B cell (primary cell): ENCODE data around the gene ZNF622. TPM values are rescaled to one million over a fixed set of nuclear protein-coding genes. Genes with fewer than 3 reads are reported as not detected.

Experiments
- ATAC-seq: fragments of 200-7000 bp; cut with Tn5 transposase; one replicate; pipeline ENCODE4 v1.10.0; 2021; ENCODE audit warnings: low read depth, mild to moderate bottlenecking, moderate number of reproducible peaks, moderate library complexity
- CTCF ChIA-PET: fragments of 350-600 bp; sonication (Branson Sonifier 250); formaldehyde crosslinking; loops from one replicate; lab custom pipeline; 2021; ENCODE audit warnings: antibody characterized with exemption, inconsistent platforms; lab: Charles Lee
- POLR2A ChIA-PET: fragments of 350-600 bp; sonication (Branson Sonifier 250); formaldehyde crosslinking; loops from one replicate; lab custom pipeline; 2021; ENCODE audit warnings: antibody characterized with exemption; lab: Charles Lee
- DNase-seq: peaks from one replicate; pipeline ENCODE4 v3.0.0; 2013
- H2AFZ ChIP-seq: 2 replicates; pipeline ENCODE4 v1.6.1; 2012; ENCODE audit warnings: mild to moderate bottlenecking, low read depth, low read length; ENCODE audit not compliant: insufficient read depth, poor library complexity, severe bottlenecking
- H3K27ac ChIP-seq, 2 donors: 1 replicate in 1 of 2; 2 replicates in 1 of 2; pipeline ENCODE4 v1.5.1; 2012 to 2013; ENCODE audit warnings: low read length in 2 of 2, mild to moderate bottlenecking in 2 of 2, moderate library complexity in 1 of 2
- H3K27me3 ChIP-seq, 4 experiments: fragments of 200-600 bp in 1 of 4; sonication (generic) in 1 of 4; replicated peaks in 1 of 4; 1 replicate in 2 of 4; 2 replicates in 2 of 4; pipeline versions ENCODE4 v1.6.1 to v1.7.0; 2013 to 2016; ENCODE audit warnings: low read length in 3 of 4, mild to moderate bottlenecking in 2 of 4, mixed read lengths in 1 of 4, moderate library complexity in 1 of 4; ENCODE audit not compliant: insufficient read depth in 4 of 4, control insufficient read depth in 3 of 4; ENCODE audit errors: control extremely low read depth in 1 of 4
- H3K36me3 ChIP-seq, 2 experiments: replicated peaks in 1 of 2; 1 replicate in 1 of 2; 2 replicates in 1 of 2; pipeline versions ENCODE4 v1.6.1 to v1.7.1; 2013; ENCODE audit warnings: low read length in 1 of 2; ENCODE audit not compliant: insufficient read depth in 2 of 2, control insufficient read depth in 1 of 2; ENCODE audit errors: control extremely low read depth in 1 of 2, extremely low read depth in 1 of 2
- H3K4me1 ChIP-seq, 2 donors: fragments of 200-600 bp in 1 of 2; sonication (generic) in 1 of 2; 1 replicate in 1 of 2; 2 replicates in 1 of 2; pipeline versions ENCODE4 v1.5.1 to v1.6.1; 2013 to 2017; ENCODE audit warnings: low read length in 2 of 2; ENCODE audit not compliant: control insufficient read depth in 2 of 2, insufficient read depth in 2 of 2
- H3K4me2 ChIP-seq: replicated peaks from 2 replicates; pipeline ENCODE3; 2012; ENCODE audit warnings: mild to moderate bottlenecking, low read depth, low read length; ENCODE audit not compliant: poor library complexity, severe bottlenecking
- H3K4me3 ChIP-seq, 5 experiments: fragments of 200-600 bp in 1 of 5; sonication (generic) in 1 of 5; 1 replicate in 3 of 5; 2 replicates in 2 of 5; pipeline versions ENCODE4 v1.5.1 to v1.7.0; 2011 to 2016; ENCODE audit warnings: low read length in 4 of 5, mild to moderate bottlenecking in 4 of 5, low read depth in 2 of 5, control low read depth in 1 of 5, moderate library complexity in 1 of 5; ENCODE audit not compliant: insufficient read depth in 1 of 5; ENCODE audit errors: control extremely low read depth in 1 of 5, extremely low read depth in 1 of 5
- H3K79me2 ChIP-seq: fragments of 200-600 bp; sonication (generic); one replicate; pipeline ENCODE4 v1.6.0; 2016; ENCODE audit warnings: low read length; ENCODE audit not compliant: control insufficient read depth, insufficient read depth
- H3K9ac ChIP-seq: fragments of 200-600 bp; sonication (generic); 2 replicates; pipeline ENCODE4 v1.6.1; 2017; ENCODE audit warnings: mild to moderate bottlenecking, low read length, moderate library complexity
- H3K9me3 ChIP-seq, 3 donors: one replicate each; pipeline versions ENCODE4 v1.6.1 to v1.7.1; 2013; ENCODE audit warnings: low read length in 2 of 3; ENCODE audit not compliant: control insufficient read depth in 2 of 3, insufficient read depth in 1 of 3; ENCODE audit errors: control extremely low read depth in 1 of 3
- H4K20me1 ChIP-seq: 2 replicates; pipeline ENCODE4 v1.6.0; 2012; ENCODE audit warnings: mild to moderate bottlenecking, low read length; ENCODE audit not compliant: insufficient read depth, control insufficient read depth, poor library complexity, severe bottlenecking
- H3K27ac Mint-ChIP-seq: one replicate; pipeline ENCODE4 v1.8.0; 2021; ENCODE audit warnings: mixed read lengths
- H3K27me3 Mint-ChIP-seq: one replicate; pipeline ENCODE4 v1.8.0; 2021; ENCODE audit warnings: mixed read lengths
- H3K4me1 Mint-ChIP-seq: one replicate; pipeline ENCODE4 v1.8.0; 2021; ENCODE audit warnings: mixed read lengths
- H3K4me3 Mint-ChIP-seq: one replicate; pipeline ENCODE4 v1.8.0; 2021; ENCODE audit warnings: mixed read lengths
- H3K9me3 Mint-ChIP-seq: one replicate; pipeline ENCODE4 v1.8.0; 2022; ENCODE audit warnings: mixed read lengths; ENCODE audit not compliant: insufficient read depth
- CTCF ChIP-seq: fragments of 200-600 bp; IDR thresholded peaks from one replicate; pipeline ENCODE4 v1.8.0; 2022; ENCODE audit warnings: antibody characterized with exemption, mild to moderate bottlenecking
- EZH2 ChIP-seq: IDR thresholded peaks from 2 replicates; pipeline ENCODE4 v1.6.1; 2012; ENCODE audit warnings: borderline replicate concordance, low read depth, mild to moderate bottlenecking, moderate library complexity, low read length; ENCODE audit not compliant: insufficient read depth, poor library complexity, severe bottlenecking
- WGBS: methylation state at CpG from one replicate; pipeline ENCODE4 v1.1.5; 2013; ENCODE audit warnings: missing lambda C conversion rate; ENCODE audit not compliant: insufficient coverage; 5-methylcytosine and 5-hydroxymethylcytosine counted together
- intact Hi-C: fragments of 100-400 bp; cut with micrococcal nuclease; formaldehyde crosslinking; loops from one replicate; pipeline ENCODE4 v1.10.0; 2022
- polyA plus RNA-seq: library from polyadenylated mRNA; depleted of rRNA; stranded (reverse); fragments of >200 nt; gene quantifications from 2 replicates; pipeline ENCODE4 v1.2.3, GENCODE V29; 2012
- total RNA-seq, 2 donors: library from RNA; stranded (reverse); fragments of 120-200 nt in 1 of 2; gene quantifications; 1 replicate in 1 of 2; 2 replicates in 1 of 2; pipeline versions ENCODE4 v1.2.3 to v1.2.4, GENCODE V29; 2013 to 2022

ZNF622 gene
- total and polyA plus RNA-seq, 2 donors (not counting 1 experiment from before 2014, with no cell fraction given) = 7.5 to 37.1 TPM

- no peaks in the 10 kb centered on the region for H3K4me1 Mint-ChIP-seq
- no peak overlapping the region for H3K27ac ChIP-seq
- no peaks in the 10 kb centered on the region for H3K9me3 Mint-ChIP-seq
- H3K79me2 ChIP-seq = no peaks in the 10 kb centered on the region
- H3K4me3 Mint-ChIP-seq = no peak overlapping the region
- DNase-seq = no peak
- no peaks in the 10 kb centered on the region for H3K27me3 Mint-ChIP-seq
- no peaks in the 10 kb centered on the region for H3K36me3 ChIP-seq
- CTCF ChIA-PET = no interaction called here
- intact Hi-C loops = no loop called here
- no peaks in the 10 kb centered on the region for H4K20me1 ChIP-seq
- no peak for ATAC-seq
- H3K4me3 ChIP-seq = no peak overlapping the region
- H2AFZ ChIP-seq = no peak overlapping the region
- H3K27ac Mint-ChIP-seq = no peak overlapping the region
- peaks cover 0 to 3% (median 0%) of the 10 kb centered on the region in 3 donors for H3K9me3 ChIP-seq
- WGBS = 95% methylated on average over 6 of the region's 15 CpGs
- no peaks in the 10 kb centered on the region for H3K27me3 ChIP-seq
- no peak overlapping the region for H3K4me2 ChIP-seq
- H3K4me1 ChIP-seq = no peaks in the 10 kb centered on the region
- POLR2A ChIA-PET = no interaction called here
- H3K9ac ChIP-seq = no peak overlapping the region
- no peak for TF ChIP-seq CTCF
- no peak for TF ChIP-seq EZH2
Observed at GRCh38 chr5:16508730-16509531, 43.3 kb upstream of the ZNF622 start.

- H3K4me3 ChIP-seq = no peak overlapping the region
- Mint-ChIP-seq H3K27ac (no peak overlapping the region), H3K27me3 (no peaks in the 10 kb centered on the region), H3K4me3 (no peak overlapping the region), H3K4me1 (no peaks in the 10 kb centered on the region), H3K9me3 (no peaks in the 10 kb centered on the region)
- no peak overlapping the region for H3K4me2 ChIP-seq
- no peaks in the 10 kb centered on the region for H3K36me3 ChIP-seq
- H3K27me3 ChIP-seq = no peaks in the 10 kb centered on the region
- ATAC-seq = no peak
- H3K27ac ChIP-seq = no peak overlapping the region
- no peak for DNase-seq
- H3K4me1 ChIP-seq = no peaks in the 10 kb centered on the region
- H3K79me2 ChIP-seq = no peaks in the 10 kb centered on the region
- CTCF ChIA-PET = no interaction called here
- H3K9me3 ChIP-seq = peaks cover 0 to 3% (median 0%) of the 10 kb centered on the region in 3 donors
- H2AFZ ChIP-seq = no peak overlapping the region
- no peak overlapping the region for H3K9ac ChIP-seq
- POLR2A ChIA-PET = no interaction called here
- intact Hi-C loops = no loop called here
- H4K20me1 ChIP-seq = no peaks in the 10 kb centered on the region
- TF ChIP-seq CTCF (no peak), EZH2 (no peak)
Observed at GRCh38 chr5:16507716-16508115, 42.1 kb upstream of the ZNF622 start.
